Activated T-cell treated with anti-CD3 and anti-CD28 coated beads for 4 hours (primary cell): ENCODE measurements around the gene ARHGEF12.
A peak's percentile ranks its signal among the peaks of the same experiment; 100 is the strongest.

ENCODE experiments used
- DNase-seq: peaks from one replicate; pipeline ENCODE4 v3.0.0-alpha.2; 2020

Gene ARHGEF12

GRCh38 chr11:120317689-120318480 is 18.3 kb upstream of the ARHGEF12 start:
- no peak for DNase-seq

- no peak for DNase-seq
Observed at GRCh38 chr11:120318906-120319305, 17.3 kb upstream of the ARHGEF12 start.

DNA sequence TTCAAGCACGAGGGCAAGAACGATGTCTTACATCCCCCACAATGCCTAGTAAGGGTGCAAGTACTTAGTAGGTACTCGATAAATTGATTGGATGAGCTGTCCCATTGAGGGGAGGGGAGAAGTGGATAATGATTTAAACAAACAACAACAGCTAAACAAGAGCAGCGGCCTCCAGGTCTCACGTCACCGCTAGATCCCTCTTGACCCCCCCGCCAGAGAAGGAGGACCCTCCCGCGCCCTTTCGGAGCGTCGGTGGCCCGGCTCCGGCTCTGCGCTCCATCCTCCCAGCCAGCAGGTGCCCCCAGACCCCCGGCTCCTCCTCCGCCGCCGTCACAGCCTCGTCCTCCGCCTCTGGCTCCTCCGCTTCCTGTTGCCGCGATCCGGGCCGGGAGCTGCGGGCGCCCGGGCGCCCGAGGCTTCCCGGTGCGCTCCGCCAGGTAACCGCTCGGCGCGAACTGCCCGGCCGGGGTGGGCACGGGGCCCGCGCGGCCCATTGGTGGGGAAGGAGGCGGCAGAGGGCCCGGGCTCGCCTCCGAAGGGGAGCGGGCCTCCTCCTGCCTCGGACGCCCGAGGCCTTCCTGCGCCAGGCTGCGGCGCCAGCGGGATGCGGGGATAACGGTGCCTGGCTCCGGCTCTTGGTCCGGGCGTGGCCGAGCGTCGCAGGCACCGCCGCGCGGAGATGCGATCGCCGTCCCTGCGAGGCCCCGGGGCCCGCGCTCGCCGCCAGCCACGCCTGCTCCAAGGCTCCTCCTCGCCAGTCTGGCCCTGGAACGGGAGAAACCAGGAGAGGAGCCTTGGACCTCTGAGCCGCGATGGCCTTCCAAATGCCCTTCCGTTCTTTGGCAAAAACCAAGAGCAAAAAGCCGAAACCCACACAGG is 11.0 kb upstream of the ARHGEF12 start, which contains the start of gene TLCD5:
Gene TLCD5, plus strand, starts transcription at position 368 of the 879 bp plus-strand sequence. CDS start 2,143 bp downstream, outside the sequence.
- DNase-seq = no peak

DNA sequence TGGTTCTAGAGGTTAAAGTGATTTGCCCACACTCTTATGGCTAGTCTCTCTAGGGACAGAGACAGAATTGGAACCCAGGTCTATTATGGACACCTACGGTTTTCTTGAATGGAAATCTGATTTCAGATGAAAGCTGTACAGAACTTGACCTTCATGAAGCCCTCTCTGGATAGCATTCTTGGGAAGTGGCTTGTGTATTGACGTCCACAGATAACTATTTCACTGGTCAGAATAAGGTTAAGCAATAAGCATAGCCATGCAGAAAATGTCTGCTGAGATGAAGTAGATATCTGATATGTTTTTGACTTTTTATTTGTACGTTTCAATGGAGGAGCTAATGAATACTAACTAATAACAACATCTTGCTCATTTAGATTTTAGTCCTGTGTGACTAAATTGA is 10.0 kb upstream of the ARHGEF12 start:
- DNase-seq = no peak

DNA sequence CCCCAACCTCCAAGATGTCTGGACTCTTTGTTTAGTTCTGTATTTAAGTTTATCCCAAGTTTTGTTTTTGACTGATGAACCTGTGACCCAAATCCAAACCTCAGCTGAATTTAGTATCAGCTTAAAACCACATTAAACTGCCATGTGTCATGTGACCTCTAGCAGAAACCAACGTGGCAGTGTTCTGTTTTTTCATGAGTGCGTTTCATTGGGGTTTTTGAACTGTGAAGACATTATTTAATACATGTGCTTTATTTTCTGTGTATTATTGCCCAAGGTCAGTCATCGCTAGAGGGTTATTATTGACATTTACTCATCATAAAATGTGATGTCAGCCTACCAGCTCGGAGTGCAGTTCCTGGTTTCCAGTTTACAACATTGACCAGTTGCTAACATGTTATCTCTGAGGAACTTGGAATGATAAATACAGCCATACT is 9.3 kb upstream of the ARHGEF12 start:
- DNase-seq = no peak

- DNase-seq = no peak
Observed at GRCh38 chr11:120327311-120327710, 8.9 kb upstream of the ARHGEF12 start.

- no peak for DNase-seq
Observed at GRCh38 chr11:120329556-120329955, 6.7 kb upstream of the ARHGEF12 start.

DNA sequence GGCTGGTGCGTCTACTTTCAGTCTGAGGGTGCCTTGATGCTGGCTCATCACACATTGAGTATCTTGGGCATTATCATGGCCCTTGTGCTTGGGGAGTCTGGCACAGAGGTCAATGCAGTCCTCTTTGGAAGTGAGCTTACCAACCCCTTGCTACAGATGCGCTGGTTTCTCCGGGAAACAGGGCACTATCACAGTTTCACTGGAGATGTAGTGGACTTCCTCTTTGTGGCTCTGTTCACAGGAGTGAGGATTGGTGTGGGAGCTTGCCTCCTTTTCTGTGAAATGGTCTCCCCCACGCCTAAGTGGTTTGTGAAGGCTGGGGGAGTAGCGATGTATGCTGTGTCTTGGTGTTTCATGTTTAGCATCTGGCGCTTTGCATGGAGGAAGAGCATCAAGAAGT is 6.2 kb upstream of the ARHGEF12 start:
- DNase-seq = no peak

GRCh38 chr11:120331301-120331996 is 4.8 kb upstream of the ARHGEF12 start:
- DNase-seq = no peak

DNA sequence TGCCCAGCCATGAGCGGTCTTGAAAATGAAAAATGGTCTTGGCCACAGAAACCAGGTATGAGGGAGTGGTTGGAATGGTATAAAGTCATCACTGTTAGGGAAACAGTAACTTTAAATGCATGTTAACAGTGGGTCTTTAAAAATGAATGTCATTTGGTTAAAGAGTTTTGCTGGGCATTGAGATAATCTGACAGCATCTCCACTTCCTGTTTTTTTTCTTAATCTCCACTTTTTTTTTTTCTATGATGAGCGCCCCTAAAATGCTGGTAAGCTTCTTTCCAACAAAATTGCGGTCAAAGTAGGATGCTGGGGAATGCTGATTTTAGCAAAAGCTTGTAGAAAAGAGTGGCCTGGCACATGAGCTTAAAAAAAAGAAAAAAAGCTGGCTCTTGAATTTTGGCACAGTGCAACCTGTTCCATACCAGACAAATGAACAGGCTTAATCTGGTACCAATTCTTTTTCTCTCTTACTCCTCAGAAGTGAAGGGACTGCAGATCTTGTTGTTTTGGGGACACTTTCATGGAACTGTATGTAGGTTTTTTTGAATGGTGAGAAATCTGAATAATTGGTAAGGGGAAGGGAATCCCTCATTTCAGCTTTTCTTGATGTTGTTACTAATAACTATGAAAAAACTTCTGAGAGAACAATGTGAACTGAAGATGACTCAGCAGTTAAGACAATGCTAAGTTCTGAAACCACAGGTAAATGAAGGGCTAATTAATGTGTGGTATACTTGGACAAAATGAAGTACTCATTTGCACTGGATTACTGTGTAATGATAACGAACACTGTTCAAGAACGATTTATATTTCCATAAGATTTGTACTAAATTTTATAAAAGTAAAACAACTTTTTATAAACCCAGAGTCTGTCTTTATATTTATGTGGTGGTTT is 3.1 kb upstream of the ARHGEF12 start:
- DNase-seq = no peak

DNA sequence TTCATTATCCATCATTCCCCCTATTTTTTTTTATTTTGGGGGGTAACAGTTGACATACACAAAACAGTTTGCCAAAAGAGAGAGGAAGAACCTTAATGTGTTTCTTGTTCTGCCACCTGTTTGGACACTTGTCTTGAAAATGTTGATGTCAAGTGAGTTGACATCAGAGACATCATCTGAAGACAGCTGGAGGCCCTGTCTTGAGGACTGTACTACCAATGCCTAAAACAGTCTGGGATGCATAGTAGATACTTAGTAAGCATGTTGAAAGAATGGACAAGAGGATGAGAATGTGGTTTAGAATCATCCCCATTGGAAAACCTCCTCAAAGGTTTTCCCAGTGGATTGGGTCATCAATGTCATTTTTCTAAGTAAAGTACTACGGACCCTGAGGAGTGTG is 2.4 kb upstream of the ARHGEF12 start:
- no peak for DNase-seq

- no peak for DNase-seq
Observed at GRCh38 chr11:120334332-120334731, 1.9 kb upstream of the ARHGEF12 start.

- peak; percentile 56 for DNase-seq
Observed at GRCh38 chr11:120334894-120335462, 1.2 kb upstream of the ARHGEF12 start.

DNA sequence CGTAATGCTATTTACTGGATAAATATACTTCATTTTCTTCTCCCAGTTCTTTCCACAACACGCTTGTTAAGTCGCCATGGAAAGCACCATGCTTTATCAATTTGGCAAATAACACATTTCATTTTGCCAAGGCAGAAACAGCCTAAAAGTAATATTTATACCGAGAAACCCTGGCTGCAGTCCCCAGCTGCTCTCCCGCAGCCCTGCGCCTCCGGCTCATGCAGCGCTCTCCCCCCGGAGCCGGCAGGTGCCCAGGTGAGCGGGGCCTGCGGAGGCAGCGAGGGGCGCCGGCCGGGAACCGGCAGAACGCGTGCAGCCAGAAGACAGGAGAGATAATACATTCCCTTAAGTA is 681 bp upstream of the ARHGEF12 start:
- DNase-seq = peak; percentile 10

DNA sequence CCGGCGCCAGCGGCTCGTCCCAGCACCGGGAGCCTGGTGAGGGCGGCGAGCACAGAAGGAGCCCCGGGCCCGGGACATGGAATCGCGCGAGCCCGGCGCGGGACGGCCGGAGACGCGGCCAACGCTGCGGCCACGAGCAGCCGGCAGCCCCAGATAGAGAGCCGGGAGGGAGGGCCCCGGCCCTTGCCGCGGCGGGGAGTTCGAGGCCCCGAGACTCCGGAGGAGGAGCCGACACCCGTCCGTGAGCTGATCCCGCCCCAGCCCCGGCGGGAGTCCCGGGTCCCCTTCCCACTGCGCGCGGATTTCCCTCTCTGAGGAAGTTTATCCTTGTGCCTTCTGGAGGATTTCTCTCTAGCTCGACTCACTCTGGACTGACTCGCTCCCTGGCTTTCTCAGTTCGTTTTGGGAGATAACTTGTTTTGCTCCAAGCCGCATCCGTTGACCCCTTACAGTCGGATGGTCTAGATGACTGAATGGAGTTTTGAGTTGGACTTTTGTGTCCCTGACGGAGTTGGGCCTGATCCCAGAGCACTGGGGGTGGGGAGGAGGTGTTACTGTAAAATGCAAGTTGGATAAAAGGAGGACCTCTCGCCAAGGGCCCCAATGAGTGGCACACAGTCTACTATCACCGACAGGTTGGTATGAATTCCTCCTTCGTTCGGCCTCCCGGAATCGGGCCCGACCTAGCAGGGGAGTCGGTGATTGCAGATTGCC is 585 bp downstream of the ARHGEF12 start:
- peak; percentile 5 for DNase-seq

DNA sequence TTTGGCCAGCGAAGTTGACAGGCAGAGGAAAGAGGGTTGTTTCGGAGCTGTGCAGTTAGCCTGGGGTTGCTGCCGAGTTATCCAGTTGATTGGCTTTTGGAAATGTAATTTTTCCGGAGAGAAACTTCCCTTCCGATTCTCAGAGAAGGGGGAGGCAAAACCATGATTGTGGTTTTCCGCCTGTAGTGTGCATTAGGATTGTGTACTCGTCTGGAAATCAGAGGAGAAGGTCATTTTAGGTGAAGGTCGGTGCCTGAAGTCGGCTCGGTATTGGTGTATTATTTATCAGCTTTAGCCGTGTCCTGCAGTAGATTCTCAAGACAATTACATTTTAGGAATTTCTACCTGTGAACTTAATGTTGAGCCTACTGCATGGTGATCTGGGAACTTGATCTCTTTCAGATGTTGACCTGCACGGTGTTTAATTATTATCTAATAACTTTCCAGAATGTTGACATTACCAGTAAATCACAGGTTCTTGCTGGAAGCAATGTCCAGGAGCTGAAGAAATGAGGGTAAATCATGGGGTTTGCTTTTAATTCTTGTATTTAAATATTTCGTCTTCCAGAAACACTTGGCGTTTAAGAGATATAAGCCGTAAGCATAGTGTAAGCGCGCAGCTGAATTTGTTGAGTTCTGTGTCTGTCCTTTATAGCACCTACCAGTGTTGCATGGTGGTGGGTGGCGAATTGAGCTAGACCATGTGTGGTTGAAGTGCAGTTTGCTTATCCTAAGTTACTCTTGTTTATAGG is 1.3 kb downstream of the ARHGEF12 start:
- no peak for DNase-seq

- no peak for DNase-seq
Observed at GRCh38 chr11:120338107-120338933, 2.1 kb downstream of the ARHGEF12 start.

GRCh38 chr11:120339394-120339890 is 3.2 kb downstream of the ARHGEF12 start:
- DNase-seq = no peak

DNA sequence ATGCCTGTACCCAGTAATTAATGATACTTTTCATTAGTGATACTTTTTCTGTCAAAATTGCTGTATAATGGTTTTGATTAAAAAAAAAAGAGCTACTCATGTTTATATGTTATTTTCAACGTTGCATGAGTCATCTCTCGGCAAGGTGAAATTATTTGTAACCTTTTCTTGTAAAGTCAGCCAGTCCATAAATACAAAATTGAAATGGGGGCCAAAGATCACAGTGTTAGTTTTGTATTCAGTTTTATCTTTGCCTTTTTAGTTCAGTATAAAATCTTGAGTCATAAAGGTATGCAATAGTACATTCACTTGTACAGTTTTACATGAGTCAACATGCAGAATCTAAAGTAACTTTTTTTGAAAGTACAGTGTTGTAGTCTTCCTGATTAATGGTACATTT is 4.3 kb downstream of the ARHGEF12 start:
- DNase-seq = no peak
